GM12864 (cell line): ENCODE data around the gene ANGPTL2.

ENCODE experiments used
- DNase-seq: peaks from one replicate; pipeline ENCODE4 v3.0.0-alpha.2; 2011; ENCODE audit warnings: low read depth
- H3K4me3 ChIP-seq: 2 replicates; pipeline ENCODE4 v1.5.1; 2011; ENCODE audit warnings: mild to moderate bottlenecking, low read depth, low read length, control low read depth
- TF ChIP-seq, protein P1 (sequence below): IDR thresholded peaks from 2 replicates; pipeline ENCODE4 v1.5.1; 2011; ENCODE audit warnings: low read depth, mild to moderate bottlenecking, moderate library complexity, low read length, control low read depth, inconsistent platforms; ENCODE audit errors: missing control alignments

Gene ANGPTL2

GRCh38 chr9:127140181-127140580, 17.7 kb upstream of the ANGPTL2 start:
- no peak for DNase-seq
- TF ChIP-seq, protein P1, sequence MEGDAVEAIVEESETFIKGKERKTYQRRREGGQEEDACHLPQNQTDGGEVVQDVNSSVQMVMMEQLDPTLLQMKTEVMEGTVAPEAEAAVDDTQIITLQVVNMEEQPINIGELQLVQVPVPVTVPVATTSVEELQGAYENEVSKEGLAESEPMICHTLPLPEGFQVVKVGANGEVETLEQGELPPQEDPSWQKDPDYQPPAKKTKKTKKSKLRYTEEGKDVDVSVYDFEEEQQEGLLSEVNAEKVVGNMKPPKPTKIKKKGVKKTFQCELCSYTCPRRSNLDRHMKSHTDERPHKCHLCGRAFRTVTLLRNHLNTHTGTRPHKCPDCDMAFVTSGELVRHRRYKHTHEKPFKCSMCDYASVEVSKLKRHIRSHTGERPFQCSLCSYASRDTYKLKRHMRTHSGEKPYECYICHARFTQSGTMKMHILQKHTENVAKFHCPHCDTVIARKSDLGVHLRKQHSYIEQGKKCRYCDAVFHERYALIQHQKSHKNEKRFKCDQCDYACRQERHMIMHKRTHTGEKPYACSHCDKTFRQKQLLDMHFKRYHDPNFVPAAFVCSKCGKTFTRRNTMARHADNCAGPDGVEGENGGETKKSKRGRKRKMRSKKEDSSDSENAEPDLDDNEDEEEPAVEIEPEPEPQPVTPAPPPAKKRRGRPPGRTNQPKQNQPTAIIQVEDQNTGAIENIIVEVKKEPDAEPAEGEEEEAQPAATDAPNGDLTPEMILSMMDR: no peak
- no peak overlapping the region for H3K4me3 ChIP-seq

- H3K4me3 ChIP-seq: no peak overlapping the region
- TF ChIP-seq, protein P1: no peak
- DNase-seq: no peak
Observed at GRCh38 chr9:127139775-127140174, 17.3 kb upstream of the ANGPTL2 start.

DNA sequence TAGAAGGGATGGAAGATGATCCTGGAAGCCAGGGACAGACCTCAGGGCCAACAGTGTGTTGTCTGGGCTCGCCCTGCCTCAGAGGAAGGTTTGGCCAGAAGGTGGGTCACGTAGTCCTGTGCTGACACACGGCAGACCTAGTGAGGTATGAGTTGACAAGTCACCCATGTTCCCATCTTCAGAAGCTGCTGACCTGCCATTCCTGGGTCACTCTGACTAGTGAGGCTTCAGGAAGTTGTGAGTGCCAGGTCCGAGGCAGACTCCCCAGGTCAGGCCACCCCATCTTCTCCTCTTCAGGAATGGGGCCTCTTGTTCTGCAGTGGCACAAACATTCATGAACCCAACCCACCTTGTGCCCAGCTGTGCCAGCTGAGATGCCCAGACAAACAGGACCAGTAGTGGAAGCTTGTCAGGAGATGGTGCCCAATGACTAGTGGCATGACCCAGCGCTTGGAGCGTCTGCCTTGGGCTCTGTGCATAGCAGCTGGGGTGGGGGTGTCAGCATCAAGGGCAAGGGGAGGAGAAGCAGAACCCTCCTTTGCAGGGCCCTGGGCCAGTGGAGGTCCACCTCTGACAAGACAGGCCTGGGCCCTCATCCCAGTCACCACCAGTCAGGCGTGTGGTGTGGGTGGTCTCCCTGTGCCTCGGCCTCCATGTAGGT, 16.8 kb upstream of the ANGPTL2 start:
- no peak for DNase-seq
- H3K4me3 ChIP-seq: no peak overlapping the region
- TF ChIP-seq, protein P1: no peak

- no peak overlapping the region for H3K4me3 ChIP-seq
- TF ChIP-seq, protein P1: no peak
- DNase-seq: no peak
Observed at GRCh38 chr9:127138444-127138843, 16.0 kb upstream of the ANGPTL2 start.

GRCh38 chr9:127137640-127138360, 15.4 kb upstream of the ANGPTL2 start:
- no peak for DNase-seq
- TF ChIP-seq, protein P1: no peak
- H3K4me3 ChIP-seq: no peak overlapping the region

DNA sequence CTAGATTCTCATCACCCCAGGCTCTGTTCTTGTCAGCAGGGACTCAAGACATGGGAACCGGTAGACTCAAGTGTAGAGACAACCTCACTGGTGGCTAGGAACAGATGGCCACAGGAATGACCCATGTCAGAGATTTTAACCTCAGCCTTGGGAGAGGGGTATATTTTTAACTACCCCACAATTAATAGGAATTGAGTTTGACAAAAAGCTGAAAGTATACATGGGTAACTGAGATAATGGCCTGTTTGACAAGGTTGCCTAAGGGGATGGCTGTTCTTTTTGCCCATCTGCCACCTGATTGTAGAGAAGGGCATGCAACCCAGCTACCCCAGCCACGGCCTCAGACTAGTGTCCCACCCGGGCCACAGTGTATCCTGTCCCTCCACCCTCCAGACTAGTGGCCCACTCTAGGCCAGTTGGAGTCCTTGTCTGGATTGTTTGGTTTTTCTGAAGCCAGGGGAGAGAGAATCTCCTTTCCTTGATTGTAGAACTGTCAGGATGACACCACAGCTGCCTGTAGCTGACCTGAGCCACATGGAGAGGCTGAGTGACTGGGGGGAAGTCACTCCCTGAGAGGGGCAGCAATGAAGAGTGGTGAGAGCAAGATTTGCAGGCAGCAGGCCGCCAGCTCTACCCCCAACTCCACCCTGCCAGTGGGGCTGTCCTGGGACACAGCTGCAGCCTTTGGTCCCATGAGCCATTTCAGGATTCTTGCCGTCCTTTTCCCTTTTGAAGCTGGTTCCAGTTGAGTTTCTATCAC, 14.6 kb upstream of the ANGPTL2 start:
- DNase-seq: no peak
- H3K4me3 ChIP-seq: no peak overlapping the region
- TF ChIP-seq, protein P1: no peak
